Thyroid gland (tissue), 4 donors: ENCODE measurements around the gene CCSER1.

Experiments
- POLR2A ChIP-seq, 2 donors: fragments of 450-650 bp; IDR thresholded peaks; one replicate each; pipeline ENCODE4 v1.6.1; 2017; ENCODE audit warnings: antibody characterized with exemption in 2 of 2, mild to moderate bottlenecking in 2 of 2, moderate library complexity in 1 of 2
- TF ChIP-seq, protein P1 (sequence below), 6 experiments: fragments of 200-600 bp in 3 of 6; fragments of 450-650 bp in 3 of 6; sonication (generic) in 3 of 6; IDR thresholded peaks; one replicate each; pipeline ENCODE4 v1.5.1; 2016 to 2019; ENCODE audit warnings: antibody characterized with exemption in 6 of 6, mild to moderate bottlenecking in 2 of 6, inconsistent platforms in 1 of 6, moderate library complexity in 1 of 6

DNA sequence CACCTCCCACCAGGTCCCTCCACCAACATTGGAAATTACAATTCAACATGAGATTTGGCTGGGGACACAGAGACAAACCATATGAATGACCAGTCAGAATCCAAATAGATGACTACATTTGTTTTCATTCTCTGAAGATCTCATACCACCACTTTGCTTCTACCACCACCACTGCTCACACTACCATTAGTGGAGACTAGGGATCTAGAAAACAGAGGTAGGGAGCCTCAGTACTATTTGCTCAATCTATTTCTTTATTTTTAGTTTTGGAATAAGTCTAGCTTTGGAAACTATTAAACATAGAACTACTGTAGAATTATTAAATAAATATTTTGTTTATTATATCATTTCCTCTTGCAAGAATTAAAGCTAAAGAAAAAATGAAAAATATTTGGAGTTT, 727.9 kb downstream of the CCSER1 start:
- TF ChIP-seq, protein P1, sequence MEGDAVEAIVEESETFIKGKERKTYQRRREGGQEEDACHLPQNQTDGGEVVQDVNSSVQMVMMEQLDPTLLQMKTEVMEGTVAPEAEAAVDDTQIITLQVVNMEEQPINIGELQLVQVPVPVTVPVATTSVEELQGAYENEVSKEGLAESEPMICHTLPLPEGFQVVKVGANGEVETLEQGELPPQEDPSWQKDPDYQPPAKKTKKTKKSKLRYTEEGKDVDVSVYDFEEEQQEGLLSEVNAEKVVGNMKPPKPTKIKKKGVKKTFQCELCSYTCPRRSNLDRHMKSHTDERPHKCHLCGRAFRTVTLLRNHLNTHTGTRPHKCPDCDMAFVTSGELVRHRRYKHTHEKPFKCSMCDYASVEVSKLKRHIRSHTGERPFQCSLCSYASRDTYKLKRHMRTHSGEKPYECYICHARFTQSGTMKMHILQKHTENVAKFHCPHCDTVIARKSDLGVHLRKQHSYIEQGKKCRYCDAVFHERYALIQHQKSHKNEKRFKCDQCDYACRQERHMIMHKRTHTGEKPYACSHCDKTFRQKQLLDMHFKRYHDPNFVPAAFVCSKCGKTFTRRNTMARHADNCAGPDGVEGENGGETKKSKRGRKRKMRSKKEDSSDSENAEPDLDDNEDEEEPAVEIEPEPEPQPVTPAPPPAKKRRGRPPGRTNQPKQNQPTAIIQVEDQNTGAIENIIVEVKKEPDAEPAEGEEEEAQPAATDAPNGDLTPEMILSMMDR (IDR thresholded peaks at IDR 0.05): no peak
- TF ChIP-seq POLR2A (IDR thresholded peaks at IDR 0.05): no peak
